ENCODE measurements around the gene TTLL11. TPM values are rescaled to one million over a fixed set of nuclear protein-coding genes. Genes with fewer than 3 reads are reported as not detected.
"Not testable (repeated sequence)": the region's sequence is repeated elsewhere in the genome, so short reads cannot be mapped to it uniquely, and the experiment has no call there.

TTLL11 gene
- total and polyA plus RNA-seq, 8 donors, result 5.4 to 11.6 (median 9.5) TPM

- DNase-seq (no peak), ATAC-seq (no peak)
- Histone ChIP-seq H3K27me3 (peaks cover 0 to 13% of the 10 kb centered on the region in 2 donors), H3K36me3 (no peaks in the 10 kb centered on the region), H3K4me3 (no peak overlapping the region), H3K9me3 (no peaks in the 10 kb centered on the region), H3K27ac (no peak overlapping the region), H3K4me1 (no peaks in the 10 kb centered on the region)
- no peak for TF ChIP-seq CTCF (IDR thresholded peaks at IDR 0.05)
- intact Hi-C loops (cut with DNase I), result no loop called here
Observed at GRCh38 chr9:122119166-122119521, 26.0 kb upstream of the TTLL11 start.

GRCh38 chr9:122118343-122119165, 25.4 kb upstream of the TTLL11 start:
- Histone ChIP-seq H3K27me3 (peaks cover 0 to 14% of the 10 kb centered on the region in 2 donors), H3K9me3 (no peaks in the 10 kb centered on the region), H3K27ac (no peak overlapping the region), H3K36me3 (no peaks in the 10 kb centered on the region), H3K4me1 (no peaks in the 10 kb centered on the region), H3K4me3 (no peak overlapping the region)
- DNase-seq (no peak), ATAC-seq (no peak)
- no peak for TF ChIP-seq CTCF (IDR thresholded peaks at IDR 0.05)
- intact Hi-C loops (cut with DNase I), result no loop called here

DNA sequence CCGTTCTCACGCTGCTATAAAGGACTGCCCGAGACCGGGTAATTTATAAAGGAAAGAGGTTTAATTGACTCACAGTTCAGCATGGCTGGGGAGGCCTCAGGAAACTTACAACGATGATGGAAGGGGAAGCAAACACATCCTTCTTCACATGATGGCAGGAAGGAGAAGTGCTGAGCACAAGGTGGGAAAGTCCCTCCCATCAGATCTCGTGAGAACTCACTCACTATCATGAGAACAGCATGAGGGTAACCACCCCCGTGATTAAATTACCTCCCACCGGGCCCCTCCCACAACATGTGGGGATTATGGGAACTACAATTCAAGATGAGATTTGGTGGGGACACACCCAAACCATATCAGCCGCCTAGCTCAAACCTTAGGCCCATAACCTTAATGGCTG, 24.1 kb upstream of the TTLL11 start:
- DNase-seq; intact Hi-C loops (cut with DNase I): not testable (repeated sequence)

DNA sequence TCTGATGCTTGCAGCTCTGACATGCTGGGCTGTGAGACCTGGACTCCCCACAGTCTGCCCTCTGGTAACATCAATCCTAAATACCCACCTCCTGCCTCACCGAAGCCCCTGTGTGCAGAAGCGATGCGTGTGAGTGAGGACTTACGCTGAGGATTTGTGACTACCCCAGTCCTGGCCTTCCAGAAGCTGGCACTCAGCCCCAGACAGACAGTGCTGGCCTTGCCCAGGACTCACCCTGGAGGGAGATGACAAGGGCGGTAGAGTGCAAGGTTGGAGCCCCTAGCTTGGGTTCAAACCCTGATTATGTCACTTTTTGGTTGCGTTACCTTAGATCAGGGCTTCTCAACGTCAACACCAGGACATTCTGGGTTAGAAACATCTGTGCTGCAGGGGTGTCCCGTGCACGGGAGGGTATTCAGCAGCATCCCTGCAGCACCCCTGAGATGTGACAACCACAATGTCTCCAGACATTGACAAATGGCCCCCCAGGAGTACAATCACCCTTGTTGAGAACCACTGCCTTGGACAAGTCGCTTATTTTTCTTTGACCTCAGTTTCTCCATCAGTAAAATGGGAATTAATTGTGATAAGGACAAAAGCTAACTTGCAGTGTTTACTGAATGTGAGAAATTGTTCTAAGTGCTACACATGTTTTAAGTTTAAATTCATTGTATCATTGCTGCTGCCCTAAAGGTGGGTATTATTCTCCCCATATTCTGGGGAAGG, 23.5 kb upstream of the TTLL11 start:
- H3K36me3 ChIP-seq, result no peaks in the 10 kb centered on the region
- H3K9me3 ChIP-seq, result no peaks in the 10 kb centered on the region
- no peak for TF ChIP-seq CTCF (IDR thresholded peaks at IDR 0.05)
- DNase-seq (no peak), ATAC-seq (no peak)
- no peaks in the 10 kb centered on the region for H3K4me1 ChIP-seq
- H3K27me3 ChIP-seq, result peaks cover 0 to 14% of the 10 kb centered on the region in 2 donors
- no peak overlapping the region for H3K4me3 ChIP-seq
- intact Hi-C loops (cut with DNase I), result no loop called here
- no peak overlapping the region for H3K27ac ChIP-seq

More for the DNA sequence above, 24.1 kb upstream of the TTLL11 start:
- H3K9me3 ChIP-seq, H3K36me3 ChIP-seq, ATAC-seq, H3K4me3 ChIP-seq, H3K4me1 ChIP-seq, H3K27ac ChIP-seq: not testable (repeated sequence)
- peaks cover 0 to 14% of the 10 kb centered on the region in 2 donors for H3K27me3 ChIP-seq

DNA sequence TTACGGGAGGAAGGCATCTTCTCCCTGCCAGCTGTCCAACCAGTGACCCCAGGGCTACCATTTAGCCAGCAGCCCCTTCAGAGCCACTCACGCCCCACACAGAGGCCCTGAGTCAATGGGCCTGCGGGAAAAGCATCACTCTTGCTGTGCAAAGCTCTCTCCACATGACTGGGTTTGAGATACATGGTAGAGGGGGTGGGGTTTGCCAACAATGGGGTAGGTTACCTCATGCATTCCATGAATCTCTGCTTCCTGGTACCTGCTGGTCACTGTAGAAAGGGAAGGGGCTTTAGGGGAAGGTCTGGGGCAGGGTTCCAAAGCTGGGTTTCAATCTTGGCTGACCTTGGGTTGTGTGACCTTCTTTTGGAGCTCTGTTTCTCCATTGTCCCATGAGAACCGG, 22.9 kb upstream of the TTLL11 start:
- Histone ChIP-seq H3K4me3 (no peak overlapping the region), H3K27ac (no peak overlapping the region), H3K9me3 (no peaks in the 10 kb centered on the region), H3K4me1 (no peaks in the 10 kb centered on the region), H3K27me3 (peaks cover 0 to 14% of the 10 kb centered on the region in 2 donors), H3K36me3 (no peaks in the 10 kb centered on the region)
- DNase-seq, result no peak
- intact Hi-C loops (cut with DNase I), result no loop called here
- TF ChIP-seq CTCF (IDR thresholded peaks at IDR 0.05), result no peak
- no peak for ATAC-seq
